Muscle of arm (tissue), 12 donors: ENCODE results near the gene MBD3L5. TPM values are rescaled to one million over a fixed set of nuclear protein-coding genes. Genes with fewer than 3 reads are reported as not detected.
A peak's percentile ranks its signal among the peaks of the same experiment; 100 is the strongest.
"Not testable (repeated sequence)": the region's sequence is repeated elsewhere in the genome, so short reads cannot be mapped to it uniquely, and the experiment has no call there.

ENCODE experiments used
- DNase-seq: peaks from one replicate; pipeline ENCODE4 v3.0.0-alpha.2; 2013
- polyA plus RNA-seq, 12 donors: library from polyadenylated mRNA; unstranded; fragments of 120-200 nt; gene quantifications; one replicate each; pipeline ENCODE4 v1.2.1, GENCODE V29; 2013; ENCODE audit not compliant: insufficient read length in 12 of 12

The MBD3L5 gene
- polyA plus RNA-seq, 12 donors: not detected

GRCh38 chr19:7051421-7051820 is 21.0 kb downstream of the MBD3L5 start:
- DNase-seq: not testable (repeated sequence)

- not testable (repeated sequence) for DNase-seq
Observed at GRCh38 chr19:7052896-7053295, 22.5 kb downstream of the MBD3L5 start.

- DNase-seq: not testable (repeated sequence)
Observed at GRCh38 chr19:7054635-7055368, 24.4 kb downstream of the MBD3L5 start.

- not testable (repeated sequence) for DNase-seq
Observed at GRCh38 chr19:7055679-7056078, 25.3 kb downstream of the MBD3L5 start.

GRCh38 chr19:7056371-7056770 is 26.0 kb downstream of the MBD3L5 start:
- not testable (repeated sequence) for DNase-seq

- not testable (repeated sequence) for DNase-seq
Observed at GRCh38 chr19:7058576-7058975, 28.2 kb downstream of the MBD3L5 start, which contains the start of gene MBD3L3. Gene MBD3L3 (minus strand): TSS chr19:7058676. CDS start chr19:7058605, 71 bp downstream.

- not testable (repeated sequence) for DNase-seq
Observed at GRCh38 chr19:7059977-7060376, 29.6 kb downstream of the MBD3L5 start.

GRCh38 chr19:7063339-7063738 is 33.0 kb downstream of the MBD3L5 start:
- no peak for DNase-seq

- no peak for DNase-seq
Observed at GRCh38 chr19:7063764-7064418, 33.5 kb downstream of the MBD3L5 start.

- not testable (repeated sequence) for DNase-seq
Observed at GRCh38 chr19:7067122-7067521, 36.7 kb downstream of the MBD3L5 start.

GRCh38 chr19:7067716-7068115 is 37.3 kb downstream of the MBD3L5 start:
- no peak for DNase-seq

GRCh38 chr19:7068599-7068998 is 38.2 kb downstream of the MBD3L5 start:
- DNase-seq: no peak

- DNase-seq: peak; percentile 98
Observed at GRCh38 chr19:7069042-7069903, 38.9 kb downstream of the MBD3L5 start, which contains the start of gene ZNF557. Gene ZNF557 (plus strand): TSS chr19:7069703. CDS start chr19:7075075, 5,372 bp downstream.

- no peak for DNase-seq
Observed at GRCh38 chr19:7069904-7070226, 39.5 kb downstream of the MBD3L5 start.

GRCh38 chr19:7072541-7072940 is 42.2 kb downstream of the MBD3L5 start:
- DNase-seq: no peak

- DNase-seq: no peak
Observed at GRCh38 chr19:7074705-7075282, 44.4 kb downstream of the MBD3L5 start.

- no peak for DNase-seq
Observed at GRCh38 chr19:7076151-7076550, 45.8 kb downstream of the MBD3L5 start.

GRCh38 chr19:7078008-7078407 is 47.6 kb downstream of the MBD3L5 start:
- no peak for DNase-seq
